ENCODE measurements around the gene PPME1.

The PPME1 gene

GRCh38 chr11:74182635-74183034 lies 11.5 kb downstream of the PPME1 start:
- Mint-ChIP-seq H3K27me3 (no peaks in the 10 kb centered on the region), H3K36me3 (peaks cover 16% of the 10 kb centered on the region), H3K4me1 (peaks cover 6% of the 10 kb centered on the region), H3K9me3 (no peaks in the 10 kb centered on the region), H3K4me3 (no peak overlapping the region), H3K27ac (no peak overlapping the region)
- ATAC-seq, result no peak

DNA sequence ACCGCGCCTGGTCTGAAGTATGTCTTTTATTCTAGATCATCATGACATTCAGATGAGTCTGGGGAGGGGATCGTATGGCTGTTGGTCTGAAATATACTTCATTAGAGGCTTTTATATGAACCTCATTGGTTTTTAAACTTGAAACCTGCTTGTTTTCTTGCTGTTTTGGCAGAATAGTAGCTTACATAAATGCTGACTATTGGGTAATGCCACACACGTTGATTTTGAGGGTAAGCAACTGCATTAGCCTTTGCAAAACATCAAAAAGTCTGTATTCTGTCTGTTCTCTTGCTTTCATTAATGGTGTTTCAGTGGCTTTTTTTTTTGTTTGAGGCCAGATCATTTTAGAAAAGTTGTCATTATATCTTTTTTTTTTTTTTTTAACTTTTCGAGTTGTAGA lies 14.2 kb downstream of the PPME1 start:
- H3K9me3 Mint-ChIP-seq, result no peaks in the 10 kb centered on the region
- no peak for ATAC-seq
- peaks cover 6% of the 10 kb centered on the region for H3K4me1 Mint-ChIP-seq
- H3K27me3 Mint-ChIP-seq, result no peaks in the 10 kb centered on the region
- peaks cover 31% of the 10 kb centered on the region for H3K36me3 Mint-ChIP-seq
- no peak overlapping the region for H3K4me3 Mint-ChIP-seq
- no peak overlapping the region for H3K27ac Mint-ChIP-seq

DNA sequence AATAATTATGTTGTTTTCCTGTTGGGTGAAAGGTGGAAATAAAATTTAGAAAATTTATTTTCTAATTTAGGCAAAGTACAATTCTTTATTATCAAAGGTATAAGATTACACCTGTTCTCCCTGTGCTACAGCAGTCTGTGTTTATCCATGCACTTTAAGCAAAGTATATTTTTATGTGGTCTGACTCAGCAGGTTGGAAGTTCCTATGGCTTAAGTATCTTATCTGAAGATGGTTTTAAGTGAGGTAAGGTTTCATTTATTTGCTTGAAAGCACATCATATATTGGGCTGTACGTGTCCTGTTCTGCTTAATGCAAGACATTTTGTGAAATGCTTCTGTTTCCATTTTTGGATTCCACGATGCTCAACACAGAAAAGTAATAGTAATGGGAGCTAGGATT lies 14.6 kb downstream of the PPME1 start:
- Mint-ChIP-seq H3K9me3 (peaks cover 4% of the 10 kb centered on the region), H3K4me3 (no peak overlapping the region), H3K27ac (no peak overlapping the region), H3K4me1 (peaks cover 6% of the 10 kb centered on the region), H3K36me3 (peaks cover 35% of the 10 kb centered on the region), H3K27me3 (no peaks in the 10 kb centered on the region)
- no peak for ATAC-seq

DNA sequence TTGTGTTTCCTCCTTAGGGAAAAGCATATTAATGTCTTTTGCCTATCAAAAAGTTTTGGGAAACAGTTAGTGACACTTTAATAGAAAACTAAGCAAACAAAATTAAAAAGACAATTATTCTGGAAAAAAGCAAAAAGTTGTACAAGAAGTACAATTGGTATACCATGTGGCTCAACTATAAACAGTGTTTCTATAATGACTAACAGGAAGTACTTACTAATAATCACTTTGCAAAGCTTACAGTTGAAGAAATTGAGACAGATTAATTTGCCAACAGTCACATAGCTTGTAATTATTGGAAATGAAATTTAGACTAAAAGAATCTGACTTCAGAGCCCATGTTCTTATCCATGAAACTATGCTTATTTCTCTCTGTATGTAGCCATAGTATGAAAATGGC lies 24.7 kb downstream of the PPME1 start:
- H3K36me3 Mint-ChIP-seq, result peaks cover 59% of the 10 kb centered on the region
- H3K4me1 Mint-ChIP-seq, result no peaks in the 10 kb centered on the region
- no peaks in the 10 kb centered on the region for H3K27me3 Mint-ChIP-seq
- no peak for ATAC-seq
- no peak overlapping the region for H3K4me3 Mint-ChIP-seq
- peaks cover 6% of the 10 kb centered on the region for H3K9me3 Mint-ChIP-seq
- no peak overlapping the region for H3K27ac Mint-ChIP-seq

DNA sequence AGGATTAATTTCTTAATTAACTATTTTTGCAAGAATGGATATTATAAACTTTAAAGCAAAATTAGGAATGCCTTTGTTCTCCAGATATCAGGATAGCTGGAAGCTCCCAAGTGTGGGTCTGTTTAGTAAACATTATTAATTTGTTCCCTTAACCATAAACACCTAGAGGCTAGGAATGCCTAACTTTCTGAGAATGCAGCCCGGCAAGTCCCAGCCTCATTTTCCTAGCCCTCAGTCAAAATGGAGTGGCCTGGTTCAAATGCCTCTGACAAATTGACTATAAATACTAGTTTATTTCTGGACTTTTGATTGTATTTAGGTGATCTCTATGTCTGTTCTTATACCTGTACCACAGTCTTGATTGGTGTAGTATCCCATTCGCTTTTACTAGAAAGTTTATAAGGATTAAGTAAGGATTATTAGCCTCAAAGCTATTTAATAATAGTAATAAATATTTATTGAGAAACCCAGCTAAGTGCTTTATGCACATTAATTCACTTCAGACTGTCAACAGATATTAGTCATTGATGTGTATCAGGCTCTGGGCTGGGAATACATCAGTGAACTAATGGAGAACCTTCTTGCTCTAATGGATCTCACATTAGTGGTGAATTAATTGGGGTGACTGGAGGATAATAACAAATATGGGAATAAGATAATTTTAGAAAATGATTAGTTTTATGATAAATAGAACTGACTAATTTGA lies 25.8 kb downstream of the PPME1 start:
- no peak overlapping the region for H3K27ac Mint-ChIP-seq
- H3K27me3 Mint-ChIP-seq, result no peaks in the 10 kb centered on the region
- H3K4me3 Mint-ChIP-seq, result no peak overlapping the region
- no peaks in the 10 kb centered on the region for H3K4me1 Mint-ChIP-seq
- ATAC-seq, result no peak
- peaks cover 50% of the 10 kb centered on the region for H3K36me3 Mint-ChIP-seq
- H3K9me3 Mint-ChIP-seq, result peaks cover 6% of the 10 kb centered on the region

DNA sequence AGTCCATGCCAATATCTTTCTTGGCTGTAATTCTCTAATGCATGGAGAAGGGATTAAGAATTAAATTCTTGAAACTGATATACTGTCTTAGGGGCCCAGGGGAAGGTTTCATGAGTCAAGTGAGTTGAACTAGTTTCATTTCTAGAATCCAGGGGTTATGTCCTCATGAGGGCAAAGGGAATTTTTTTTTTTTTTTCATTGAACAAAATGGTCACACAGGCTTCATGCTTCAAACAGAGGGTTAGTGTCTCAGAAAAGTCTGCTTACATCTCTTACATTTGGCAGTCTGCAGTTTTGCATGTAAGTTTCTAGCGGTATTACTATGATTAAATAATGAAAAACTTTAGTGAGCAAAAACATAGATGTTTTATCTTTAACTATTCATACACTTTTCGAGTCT lies 32.9 kb downstream of the PPME1 start:
- Mint-ChIP-seq H3K9me3 (peaks cover 2% of the 10 kb centered on the region), H3K36me3 (peaks cover 45% of the 10 kb centered on the region), H3K27me3 (no peaks in the 10 kb centered on the region), H3K27ac (no peak overlapping the region), H3K4me3 (no peak overlapping the region), H3K4me1 (no peaks in the 10 kb centered on the region)
- no peak for ATAC-seq

- peaks cover 49% of the 10 kb centered on the region for H3K36me3 Mint-ChIP-seq
- H3K27me3 Mint-ChIP-seq, result no peaks in the 10 kb centered on the region
- H3K4me1 Mint-ChIP-seq, result no peaks in the 10 kb centered on the region
- no peaks in the 10 kb centered on the region for H3K9me3 Mint-ChIP-seq
- no peak overlapping the region for H3K27ac Mint-ChIP-seq
- H3K4me3 Mint-ChIP-seq, result no peak overlapping the region
- ATAC-seq, result no peak
Measured at GRCh38 chr11:74204701-74205100, 33.6 kb downstream of the PPME1 start.

- Mint-ChIP-seq H3K27me3 (no peaks in the 10 kb centered on the region), H3K36me3 (peaks cover 54% of the 10 kb centered on the region), H3K4me3 (no peak overlapping the region), H3K4me1 (no peaks in the 10 kb centered on the region), H3K27ac (no peak overlapping the region), H3K9me3 (no peaks in the 10 kb centered on the region)
- ATAC-seq, result no peak
Measured at GRCh38 chr11:74205181-74205580, 34.1 kb downstream of the PPME1 start.

DNA sequence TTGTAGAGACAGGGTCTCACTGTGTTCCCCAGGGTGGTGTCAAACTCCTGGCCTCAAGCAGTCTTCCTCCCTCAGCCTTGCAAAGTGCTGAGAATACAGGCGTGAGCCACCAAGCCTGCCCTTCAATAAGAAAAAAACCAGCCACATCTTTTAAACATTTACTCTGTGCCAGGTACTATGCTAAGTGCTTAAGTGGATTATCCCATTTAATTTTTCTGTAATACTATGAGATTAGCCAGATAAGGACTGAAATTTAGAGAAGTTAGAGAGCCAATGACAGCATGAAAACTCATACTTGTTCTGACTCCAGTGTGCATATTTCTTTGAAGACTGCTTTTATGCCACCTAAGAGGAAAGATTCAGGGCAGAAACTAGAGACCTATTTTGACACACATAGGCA lies 35.7 kb downstream of the PPME1 start:
- Mint-ChIP-seq H3K9me3 (no peaks in the 10 kb centered on the region), H3K4me3 (no peak overlapping the region), H3K4me1 (no peaks in the 10 kb centered on the region), H3K27me3 (no peaks in the 10 kb centered on the region), H3K36me3 (peaks cover 69% of the 10 kb centered on the region), H3K27ac (no peak overlapping the region)
- no peak for ATAC-seq

- no peak for ATAC-seq
- H3K4me1 Mint-ChIP-seq, result no peaks in the 10 kb centered on the region
- H3K4me3 Mint-ChIP-seq, result no peak overlapping the region
- peaks cover 3% of the 10 kb centered on the region for H3K9me3 Mint-ChIP-seq
- no peak overlapping the region for H3K27ac Mint-ChIP-seq
- H3K36me3 Mint-ChIP-seq, result peaks cover 81% of the 10 kb centered on the region
- no peaks in the 10 kb centered on the region for H3K27me3 Mint-ChIP-seq
Measured at GRCh38 chr11:74208507-74208906, 37.4 kb downstream of the PPME1 start.

DNA sequence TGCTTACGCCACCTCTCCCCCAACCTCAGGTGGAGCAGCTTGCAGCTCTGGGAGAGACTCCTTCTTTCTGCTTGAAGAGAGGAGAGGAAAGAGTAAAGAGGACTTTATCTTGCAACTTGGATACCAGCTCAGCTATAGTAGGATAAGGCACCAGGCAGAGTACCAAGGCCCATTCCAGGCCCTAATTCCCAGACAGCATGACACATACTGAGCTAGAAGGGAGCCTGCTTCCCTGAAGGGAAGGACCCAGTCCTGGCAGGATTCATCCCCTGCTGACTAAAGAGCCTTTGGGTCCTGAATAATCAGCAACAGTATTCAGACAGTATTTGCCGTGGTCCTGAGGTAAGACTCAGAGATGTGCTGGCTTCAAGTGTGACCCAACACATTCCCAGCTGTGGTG lies 41.4 kb downstream of the PPME1 start:
- H3K27me3 Mint-ChIP-seq, result no peaks in the 10 kb centered on the region
- H3K36me3 Mint-ChIP-seq, result peaks cover 88% of the 10 kb centered on the region
- peaks cover 13% of the 10 kb centered on the region for H3K9me3 Mint-ChIP-seq
- H3K4me3 Mint-ChIP-seq, result no peak overlapping the region
- H3K27ac Mint-ChIP-seq, result no peak overlapping the region
- no peak for ATAC-seq
- no peaks in the 10 kb centered on the region for H3K4me1 Mint-ChIP-seq

DNA sequence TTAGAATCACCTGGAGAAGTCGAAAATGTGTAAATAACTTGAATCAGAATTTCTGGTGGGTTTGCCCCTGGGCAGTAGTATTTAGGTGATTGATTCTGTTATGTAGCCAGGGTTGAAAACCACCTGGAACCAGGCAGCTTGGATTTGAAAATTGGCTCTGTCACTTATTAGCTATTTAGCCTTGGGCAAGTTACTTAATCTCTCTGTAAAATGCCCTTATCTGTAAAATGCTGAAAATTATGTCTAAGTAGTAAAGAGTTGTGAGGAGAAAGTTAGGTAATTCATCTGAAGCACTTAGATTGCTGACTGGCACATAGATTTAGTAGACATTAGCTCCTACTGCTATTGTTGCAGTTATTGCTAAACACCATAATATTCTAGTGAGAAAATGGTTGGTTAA lies 49.3 kb downstream of the PPME1 start:
- Mint-ChIP-seq H3K36me3 (peaks cover 35% of the 10 kb centered on the region), H3K9me3 (peaks cover 3% of the 10 kb centered on the region), H3K27me3 (no peaks in the 10 kb centered on the region), H3K4me1 (no peaks in the 10 kb centered on the region), H3K4me3 (no peak overlapping the region), H3K27ac (no peak overlapping the region)
- ATAC-seq, result no peak

GRCh38 chr11:74221816-74222215 lies 50.7 kb downstream of the PPME1 start:
- Mint-ChIP-seq H3K4me3 (no peak overlapping the region), H3K36me3 (peaks cover 34% of the 10 kb centered on the region), H3K4me1 (no peaks in the 10 kb centered on the region), H3K27me3 (no peaks in the 10 kb centered on the region), H3K27ac (no peak overlapping the region), H3K9me3 (no peaks in the 10 kb centered on the region)
- no peak for ATAC-seq

- no peak overlapping the region for H3K4me3 Mint-ChIP-seq
- no peak overlapping the region for H3K27ac Mint-ChIP-seq
- H3K36me3 Mint-ChIP-seq, result peaks cover 45% of the 10 kb centered on the region
- no peaks in the 10 kb centered on the region for H3K4me1 Mint-ChIP-seq
- no peaks in the 10 kb centered on the region for H3K9me3 Mint-ChIP-seq
- no peak for ATAC-seq
- no peaks in the 10 kb centered on the region for H3K27me3 Mint-ChIP-seq
Measured at GRCh38 chr11:74225565-74225964, 54.5 kb downstream of the PPME1 start.

DNA sequence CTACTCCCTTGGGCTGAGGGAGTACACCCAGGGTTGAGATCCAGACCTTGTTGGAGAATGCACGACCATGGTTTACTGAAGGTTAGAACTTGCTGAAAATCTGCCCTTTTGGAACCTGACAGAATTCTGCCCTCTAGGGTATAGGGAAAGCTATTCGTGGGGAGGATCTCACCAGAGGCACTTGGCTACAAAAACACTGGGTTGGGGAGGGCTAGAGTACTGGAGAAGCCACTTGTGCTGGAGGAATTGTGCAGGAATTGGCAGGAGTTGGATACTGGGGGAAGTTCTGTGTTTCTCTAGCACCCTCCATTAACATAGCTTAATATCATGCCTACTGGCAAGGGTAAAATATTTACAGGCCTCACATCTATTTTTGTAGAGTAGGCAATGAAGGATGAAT lies 55.8 kb downstream of the PPME1 start:
- no peaks in the 10 kb centered on the region for H3K4me1 Mint-ChIP-seq
- no peak for ATAC-seq
- no peaks in the 10 kb centered on the region for H3K9me3 Mint-ChIP-seq
- no peak overlapping the region for H3K27ac Mint-ChIP-seq
- no peaks in the 10 kb centered on the region for H3K27me3 Mint-ChIP-seq
- H3K36me3 Mint-ChIP-seq, result peaks cover 44% of the 10 kb centered on the region
- H3K4me3 Mint-ChIP-seq, result no peak overlapping the region

GRCh38 chr11:74232311-74232950 lies 61.3 kb downstream of the PPME1 start:
- no peak for ATAC-seq
- H3K4me3 Mint-ChIP-seq, result no peak overlapping the region
- no peaks in the 10 kb centered on the region for H3K27me3 Mint-ChIP-seq
- H3K9me3 Mint-ChIP-seq, result no peaks in the 10 kb centered on the region
- H3K36me3 Mint-ChIP-seq, result peaks cover 18% of the 10 kb centered on the region
- H3K4me1 Mint-ChIP-seq, result no peaks in the 10 kb centered on the region
- no peak overlapping the region for H3K27ac Mint-ChIP-seq
